Measurements from ENCODE around the gene LCE3E.
"Not testable (repeated sequence)": the region's sequence is repeated elsewhere in the genome, so short reads cannot be mapped to it uniquely, and the experiment has no call there.

Gene LCE3E

GRCh38 chr1:152566681-152567080, at the start of gene LCE3E:
TSS of gene LCE3E (minus strand) at chr1:152566780. CDS start at chr1:152566208, 572 bp downstream.
- DNase-seq, result no peak

GRCh38 chr1:152613511-152613910, 46.9 kb upstream of the LCE3E start, which contains the start of gene LCE3B:
TSS of gene LCE3B (plus strand) at chr1:152613811. CDS start at chr1:152613811, 0 bp downstream.
- no peak for DNase-seq

GRCh38 chr1:152599934-152600333, 33.4 kb upstream of the LCE3E start, which contains the start of gene LCE3C:
TSS of gene LCE3C (plus strand) at chr1:152600234. CDS start at chr1:152600732, 498 bp downstream.
- DNase-seq, result no peak

- DNase-seq, result no peak
Observed at GRCh38 chr1:152596986-152597385, 30.4 kb upstream of the LCE3E start.

- DNase-seq, result no peak
Observed at GRCh38 chr1:152585586-152585985, 19.0 kb upstream of the LCE3E start.

- no peak for DNase-seq
Observed at GRCh38 chr1:152582647-152583046, 16.1 kb upstream of the LCE3E start.

GRCh38 chr1:152580433-152580832, 13.9 kb upstream of the LCE3E start, which contains the start of gene LCE3D:
TSS of gene LCE3D (minus strand) at chr1:152580516. CDS start at chr1:152579936, 580 bp downstream.
- no peak for DNase-seq

GRCh38 chr1:152579526-152579925, 12.9 kb upstream of the LCE3E start:
- DNase-seq, result not testable (repeated sequence)

GRCh38 chr1:152577168-152577567, 10.6 kb upstream of the LCE3E start:
- peak; percentile 89 for DNase-seq

GRCh38 chr1:152565535-152566215, 905 bp downstream of the LCE3E start:
- DNase-seq, result no peak

- DNase-seq, result peak; percentile 32
Observed at GRCh38 chr1:152565115-152565514, 1.5 kb downstream of the LCE3E start.

- DNase-seq, result not testable (repeated sequence)
Observed at GRCh38 chr1:152548358-152548757, 18.2 kb downstream of the LCE3E start.

GRCh38 chr1:152546704-152547103, 19.9 kb downstream of the LCE3E start:
- no peak for DNase-seq

GRCh38 chr1:152543820-152544219, 22.8 kb downstream of the LCE3E start:
- DNase-seq, result peak; percentile 21

- no peak for DNase-seq
Observed at GRCh38 chr1:152539901-152540300, 26.7 kb downstream of the LCE3E start.

- DNase-seq, result no peak
Observed at GRCh38 chr1:152537496-152537895, 29.1 kb downstream of the LCE3E start.

- no peak for DNase-seq
Observed at GRCh38 chr1:152535774-152536173, 30.8 kb downstream of the LCE3E start.

GRCh38 chr1:152533327-152533938, 33.1 kb downstream of the LCE3E start:
- DNase-seq, result peak; percentile 57

- DNase-seq, result no peak
Observed at GRCh38 chr1:152525080-152525641, 41.4 kb downstream of the LCE3E start.

GRCh38 chr1:152520561-152521090, 46.0 kb downstream of the LCE3E start:
- no peak for DNase-seq

GRCh38 chr1:152519851-152520250, 46.7 kb downstream of the LCE3E start:
- DNase-seq, result no peak

- DNase-seq, result no peak
Observed at GRCh38 chr1:152517237-152517811, 49.3 kb downstream of the LCE3E start.

- no peak for DNase-seq
Observed at GRCh38 chr1:152516082-152516481, 50.5 kb downstream of the LCE3E start.
